GM12891 (cell line): ENCODE results near the gene LRRN4CL.

Experiments
- POLR2A ChIP-seq: IDR thresholded peaks from 2 replicates; pipeline ENCODE4 v1.6.1; 2011; ENCODE audit warnings: low read depth, low read length, control low read depth
- POU2F2 ChIP-seq: IDR thresholded peaks from 2 replicates; pipeline ENCODE4 v1.6.1; 2011; ENCODE audit warnings: low read depth, mild to moderate bottlenecking, control low read depth, low read length, moderate library complexity
- SPI1 ChIP-seq: IDR thresholded peaks from 2 replicates; pipeline ENCODE4 v1.6.1; 2011; ENCODE audit warnings: low read depth, low read length, control low read depth
- TAF1 ChIP-seq: IDR thresholded peaks from 2 replicates; pipeline ENCODE4 v1.6.1; 2011; ENCODE audit warnings: low read depth, low read length, control low read depth

- TF ChIP-seq POLR2A (no peak), SPI1 (no peak), POU2F2 (no peak), TAF1 (no peak)
Observed at GRCh38 chr11:62710001-62710345, 20.6 kb upstream of the LRRN4CL start.
